ENCODE data around the gene ACAP1. TPM values are rescaled to one million over a fixed set of nuclear protein-coding genes. Genes with fewer than 3 reads are reported as not detected.

ACAP1 gene
- total and polyA plus RNA-seq, 12 donors: 2.4 to 23.4 (median 13.4) TPM

DNA sequence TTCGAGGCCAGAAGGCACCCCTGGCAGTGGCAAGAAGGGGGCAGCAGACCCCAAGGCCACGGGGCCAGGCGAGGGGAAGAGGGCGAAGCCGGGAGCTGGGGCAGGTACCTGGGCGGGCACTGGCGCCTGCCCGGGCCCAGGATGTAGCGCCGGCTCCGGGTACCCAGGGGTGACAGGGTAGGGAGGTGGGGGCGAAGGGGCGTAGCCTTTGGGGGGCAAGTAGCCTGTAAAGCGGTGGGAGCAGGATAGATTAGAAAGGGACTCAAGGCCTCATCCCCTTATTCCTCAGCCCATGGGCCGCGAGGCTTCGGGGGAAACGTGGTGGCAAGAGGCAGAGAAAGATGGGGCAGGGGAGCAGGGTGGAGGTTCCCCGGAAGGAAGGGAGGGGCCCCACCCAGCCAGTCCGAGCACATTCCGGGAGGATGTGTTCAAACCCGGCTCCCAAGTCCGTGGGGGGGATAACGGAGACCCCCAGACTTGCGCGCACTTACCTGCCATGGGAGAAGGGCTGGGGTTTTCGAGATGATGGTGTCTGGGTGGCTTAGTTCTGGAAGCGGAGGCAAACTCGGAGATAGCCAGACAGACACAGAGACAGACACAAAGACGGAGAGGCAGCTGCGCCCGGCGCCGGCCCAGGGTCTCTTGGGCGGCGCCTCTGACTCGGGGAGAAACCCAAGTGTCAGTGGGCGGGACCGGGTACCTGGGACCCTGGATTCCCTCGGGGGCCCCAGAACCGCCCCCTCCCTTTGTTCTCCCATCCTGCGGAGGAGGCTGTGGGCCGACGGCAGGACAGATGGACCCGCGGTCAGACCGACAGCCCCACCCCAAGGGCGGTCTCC, 57.5 kb downstream of the ACAP1 start:
- DNase-seq: no peak
- H3K27me3 ChIP-seq: no peaks in the 10 kb centered on the region
- peaks cover 0 to 34% (median 22%) of the 10 kb centered on the region in 9 donors for H3K4me1 ChIP-seq
- intact Hi-C loops (cut with DNase I): loop anchor here in 6 of 10 donors (1.0 to 5.0 kb wide), 5 partner anchors 10 to 43 kb away; partner anchors contain the start of genes KCTD11 (in 2 of the 6), TMEM95 (in 2 of the 6) and TMEM256 (in 1 of the 6)
- TF ChIP-seq, protein P1, sequence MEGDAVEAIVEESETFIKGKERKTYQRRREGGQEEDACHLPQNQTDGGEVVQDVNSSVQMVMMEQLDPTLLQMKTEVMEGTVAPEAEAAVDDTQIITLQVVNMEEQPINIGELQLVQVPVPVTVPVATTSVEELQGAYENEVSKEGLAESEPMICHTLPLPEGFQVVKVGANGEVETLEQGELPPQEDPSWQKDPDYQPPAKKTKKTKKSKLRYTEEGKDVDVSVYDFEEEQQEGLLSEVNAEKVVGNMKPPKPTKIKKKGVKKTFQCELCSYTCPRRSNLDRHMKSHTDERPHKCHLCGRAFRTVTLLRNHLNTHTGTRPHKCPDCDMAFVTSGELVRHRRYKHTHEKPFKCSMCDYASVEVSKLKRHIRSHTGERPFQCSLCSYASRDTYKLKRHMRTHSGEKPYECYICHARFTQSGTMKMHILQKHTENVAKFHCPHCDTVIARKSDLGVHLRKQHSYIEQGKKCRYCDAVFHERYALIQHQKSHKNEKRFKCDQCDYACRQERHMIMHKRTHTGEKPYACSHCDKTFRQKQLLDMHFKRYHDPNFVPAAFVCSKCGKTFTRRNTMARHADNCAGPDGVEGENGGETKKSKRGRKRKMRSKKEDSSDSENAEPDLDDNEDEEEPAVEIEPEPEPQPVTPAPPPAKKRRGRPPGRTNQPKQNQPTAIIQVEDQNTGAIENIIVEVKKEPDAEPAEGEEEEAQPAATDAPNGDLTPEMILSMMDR (IDR thresholded peaks at IDR 0.05): peak in 1 of 9 donors; percentile 14
- ATAC-seq: peak; percentile 6 to 50 (median 30)
- H3K36me3 ChIP-seq: peaks cover 0 to 40% (median 10%) of the 10 kb centered on the region in 9 donors
- no peaks in the 10 kb centered on the region for H3K9me3 ChIP-seq
- H3K4me3 ChIP-seq: peak overlapping the region; percentile 59 to 98 (median 90)
- 8% methylated on average over 43 to 48 of the region's 48 CpGs for WGBS, 2 donors
- peak overlapping the region; percentile 88 to 98 (median 95) for H3K27ac ChIP-seq

DNA sequence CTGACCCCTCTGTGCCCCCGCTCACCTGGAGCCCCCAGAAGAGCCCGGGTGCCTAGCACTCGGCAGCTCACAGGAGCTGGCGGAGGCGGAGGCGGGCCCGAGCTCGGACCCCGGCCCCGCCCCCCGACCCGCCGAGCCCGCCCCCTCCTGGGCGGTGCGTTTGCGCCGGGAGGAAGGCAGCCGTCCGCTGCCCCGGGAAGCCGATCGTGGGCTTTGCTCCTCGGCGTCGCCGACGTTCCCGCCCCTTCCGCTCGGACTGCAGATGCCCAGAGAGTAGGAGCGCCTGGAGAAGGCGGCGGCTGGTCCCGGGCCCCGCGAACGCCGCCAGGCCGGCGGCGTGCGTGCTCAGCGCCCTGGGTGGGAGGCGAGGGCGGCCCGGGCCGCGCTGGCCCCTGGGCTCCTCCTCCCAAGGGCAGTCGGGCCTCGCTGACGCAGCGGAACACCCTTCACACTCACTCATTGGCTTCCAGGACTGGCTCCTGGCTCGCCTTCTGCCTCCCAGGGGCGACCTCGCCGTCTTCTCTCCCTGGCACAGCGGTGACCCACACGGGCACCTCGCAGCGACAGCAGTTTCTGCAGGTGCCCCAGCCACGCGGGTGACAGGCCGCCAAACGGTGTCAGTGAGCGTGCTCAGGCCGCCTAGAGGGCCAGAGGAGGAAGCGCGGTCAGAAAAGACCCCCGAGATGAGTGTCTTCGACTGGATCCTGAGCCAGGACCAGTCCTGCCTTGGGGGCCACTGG, 58.3 kb downstream of the ACAP1 start, which contains the start of gene PLSCR3:
TSS of gene PLSCR3 (minus strand) at position 74 of the 740 bp plus-strand sequence. CDS start 415 bp downstream, outside the sequence.
- 1% methylated on average over 65 to 71 of the region's 71 CpGs for WGBS, 2 donors
- Histone ChIP-seq H3K4me3 (peak within 1 kb of the TSS; percentile 59 to 98 (median 90)), H3K27ac (peak within 1 kb of the TSS; percentile 88 to 98 (median 95)), H3K4me1 (peaks cover 0 to 34% (median 22%) of the 10 kb centered on the region in 9 donors), H3K9me3 (no peaks in the 10 kb centered on the region), H3K36me3 (peaks cover 0 to 32% (median 4%) of the 10 kb centered on the region in 9 donors), H3K27me3 (no peaks in the 10 kb centered on the region)
- TF ChIP-seq, protein P1 (IDR thresholded peaks at IDR 0.05): peak in 7 of 9 donors; percentile 18 to 39 (median 29)
- intact Hi-C loops (cut with DNase I): loop anchor here in 6 of 10 donors (1.0 to 5.0 kb wide), 5 partner anchors 10 to 44 kb away; partner anchors contain the start of genes KCTD11 (in 2 of the 6), TMEM95 (in 2 of the 6) and TMEM256 (in 1 of the 6)
- DNase-seq (peak; percentile 89 to 91), ATAC-seq (peak; percentile 92 to 96 (median 95))

DNA sequence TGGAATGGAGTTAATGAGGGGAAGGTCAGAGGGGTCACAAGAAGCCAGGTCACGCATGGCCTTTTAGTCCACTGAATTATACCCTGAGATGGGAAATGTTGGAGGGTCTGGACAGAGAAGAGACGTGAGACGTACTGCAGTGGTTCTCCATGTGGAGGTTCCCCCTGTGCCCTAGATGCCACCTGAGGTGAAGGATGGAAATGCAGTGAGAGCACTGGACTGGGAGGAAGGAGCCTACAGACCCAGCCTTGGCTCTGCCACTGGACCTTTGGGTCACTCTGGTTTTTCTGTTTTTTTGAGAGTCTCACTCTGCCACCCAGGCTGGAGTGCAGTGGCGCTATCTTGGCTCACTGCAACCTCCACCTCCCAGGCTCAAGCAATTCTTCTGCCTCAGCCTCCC, 59.8 kb downstream of the ACAP1 start:
- DNase-seq (no peak), ATAC-seq (no peak)
- Histone ChIP-seq H3K4me3 (no peak overlapping the region), H3K4me1 (peaks cover 0 to 28% (median 20%) of the 10 kb centered on the region in 9 donors), H3K36me3 (peaks cover 0 to 17% (median 0%) of the 10 kb centered on the region in 9 donors), H3K9me3 (no peaks in the 10 kb centered on the region), H3K27ac (no peak overlapping the region), H3K27me3 (no peaks in the 10 kb centered on the region)
- TF ChIP-seq, protein P1 (IDR thresholded peaks at IDR 0.05): no peak
- intact Hi-C loops (cut with DNase I): no loop called here
- 85 to 97% methylated on average over 4 of the region's 4 CpGs for WGBS, 2 donors

DNA sequence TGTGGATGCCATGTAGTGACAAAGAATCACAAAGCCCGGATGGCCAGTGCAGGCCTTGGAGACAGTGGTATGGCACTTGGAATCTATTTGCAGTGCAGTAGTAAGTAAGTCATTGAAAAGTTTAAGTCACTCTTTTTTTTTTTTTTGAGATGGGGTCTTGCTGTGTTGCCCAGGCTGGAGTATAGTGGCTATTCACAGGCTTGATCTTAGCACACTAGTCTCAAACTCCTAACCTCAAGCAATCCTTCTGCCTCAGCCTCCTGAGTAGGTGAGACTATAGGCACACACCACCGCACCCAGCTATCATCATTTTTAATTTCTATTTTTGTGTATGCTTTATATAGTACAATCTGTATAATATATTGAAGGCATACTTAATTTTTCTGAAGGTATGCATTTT, 62.3 kb downstream of the ACAP1 start:
- intact Hi-C loops (cut with DNase I): no loop called here
- no peak for DNase-seq
- H3K9me3 ChIP-seq: no peaks in the 10 kb centered on the region
- peaks cover 0 to 6% (median 0%) of the 10 kb centered on the region in 9 donors for H3K36me3 ChIP-seq
- ATAC-seq: no peak
- no peaks in the 10 kb centered on the region for H3K27me3 ChIP-seq
- TF ChIP-seq, protein P1 (IDR thresholded peaks at IDR 0.05): no peak
- no peak overlapping the region for H3K4me3 ChIP-seq
- H3K27ac ChIP-seq: no peak overlapping the region
- 81 to 88% methylated on average over 2 of the region's 2 CpGs for WGBS, 2 donors
- peaks cover 7 to 31% (median 27%) of the 10 kb centered on the region in 9 donors for H3K4me1 ChIP-seq

Data from heart right ventricle (tissue), 16 donors.